ENCODE data around the gene NBEAL2.
"Not testable (repeated sequence)": the region's sequence is repeated elsewhere in the genome, so short reads cannot be mapped to it uniquely, and the experiment has no call there.

NBEAL2 gene

GRCh38 chr3:47034868-47035489 is 55.5 kb downstream of the NBEAL2 start:
- no peak for DNase-seq (ENCODE audit: insufficient read length, low spot score)
- FAIRE-seq = no peak
- TF ChIP-seq POLR2AphosphoS5 (IDR thresholded peaks at IDR 0.05; ENCODE audit: low read depth, low read length) = no peak
- TF ChIP-seq POLR2A (IDR thresholded peaks at IDR 0.05; ENCODE audit: low read depth, low read length) = no peak
- no peak for TF ChIP-seq POU2F2 (IDR thresholded peaks at IDR 0.05; ENCODE audit: low read depth, low read length)
- no peak for TF ChIP-seq TAF1 (IDR thresholded peaks at IDR 0.05; ENCODE audit: low read depth, low read length)
- TF ChIP-seq SPI1 (IDR thresholded peaks at IDR 0.05; ENCODE audit: low read depth, low read length) = no peak
- TF ChIP-seq PAX5 (IDR thresholded peaks at IDR 0.05; ENCODE audit: insufficient read depth, low read length, severe bottlenecking) = no peak

DNA sequence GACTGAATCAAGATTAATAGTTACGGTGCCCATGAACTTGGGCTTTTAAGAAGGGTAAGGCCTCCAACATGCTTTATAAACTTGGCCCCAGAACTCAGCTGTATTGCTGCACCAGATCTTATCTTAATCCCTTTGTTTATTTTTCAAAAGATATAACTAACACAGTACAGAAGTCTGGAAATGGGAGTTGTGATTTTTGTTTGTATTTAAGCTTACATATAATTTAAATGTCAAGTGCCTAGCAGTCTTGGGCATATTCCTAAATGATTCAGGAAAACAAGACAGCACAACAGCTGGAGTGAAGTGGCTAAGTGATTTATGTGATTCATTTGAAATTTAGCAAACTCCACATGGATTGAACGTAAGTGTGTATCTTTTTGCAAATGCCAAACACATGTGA is 56.2 kb downstream of the NBEAL2 start:
- no peak for TF ChIP-seq SPI1 (IDR thresholded peaks at IDR 0.05; ENCODE audit: low read depth, low read length)
- TF ChIP-seq POU2F2 (IDR thresholded peaks at IDR 0.05; ENCODE audit: low read depth, low read length) = no peak
- no peak for TF ChIP-seq PAX5 (IDR thresholded peaks at IDR 0.05; ENCODE audit: insufficient read depth, low read length, severe bottlenecking)
- no peak for TF ChIP-seq POLR2A (IDR thresholded peaks at IDR 0.05; ENCODE audit: low read depth, low read length)
- TF ChIP-seq POLR2AphosphoS5 (IDR thresholded peaks at IDR 0.05; ENCODE audit: low read depth, low read length) = no peak
- no peak for TF ChIP-seq TAF1 (IDR thresholded peaks at IDR 0.05; ENCODE audit: low read depth, low read length)
- no peak for FAIRE-seq
- DNase-seq (ENCODE audit: insufficient read length, low spot score) = no peak

- FAIRE-seq (no peak), DNase-seq (ENCODE audit: insufficient read length, low spot score) (no peak)
- TF ChIP-seq POLR2AphosphoS5 (IDR thresholded peaks at IDR 0.05; ENCODE audit: low read depth, low read length) (no peak), POU2F2 (IDR thresholded peaks at IDR 0.05; ENCODE audit: low read depth, low read length) (no peak), PAX5 (IDR thresholded peaks at IDR 0.05; ENCODE audit: insufficient read depth, low read length, severe bottlenecking) (no peak), SPI1 (IDR thresholded peaks at IDR 0.05; ENCODE audit: low read depth, low read length) (no peak), TAF1 (IDR thresholded peaks at IDR 0.05; ENCODE audit: low read depth, low read length) (no peak), POLR2A (IDR thresholded peaks at IDR 0.05; ENCODE audit: low read depth, low read length) (no peak)
Measured at GRCh38 chr3:47036145-47036544, 56.7 kb downstream of the NBEAL2 start.

GRCh38 chr3:47037302-47037701 is 57.8 kb downstream of the NBEAL2 start:
- FAIRE-seq; DNase-seq (ENCODE audit: insufficient read length, low spot score): not testable (repeated sequence)

DNA sequence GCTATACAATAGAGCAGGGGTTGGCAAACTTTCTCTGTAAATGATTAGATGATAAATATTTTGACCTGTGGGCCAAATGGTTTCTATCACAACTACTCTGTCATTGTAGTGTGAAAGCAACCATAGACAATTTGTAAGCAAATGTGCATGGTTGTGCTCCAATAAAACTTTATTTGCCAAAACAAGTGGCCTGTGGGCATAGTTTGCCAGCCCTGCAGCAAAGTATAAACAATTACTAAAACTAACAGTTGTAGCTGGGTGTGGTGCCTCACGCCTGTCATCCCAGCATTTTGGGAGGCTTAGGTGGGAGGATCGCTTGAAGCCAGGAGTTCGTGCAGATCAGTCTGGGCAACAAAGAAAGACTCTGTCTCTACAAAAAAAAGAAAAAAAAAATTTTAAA is 61.6 kb downstream of the NBEAL2 start:
- FAIRE-seq = no peak
- TF ChIP-seq POLR2A (IDR thresholded peaks at IDR 0.05; ENCODE audit: low read depth, low read length) (no peak), SPI1 (IDR thresholded peaks at IDR 0.05; ENCODE audit: low read depth, low read length) (no peak), TAF1 (IDR thresholded peaks at IDR 0.05; ENCODE audit: low read depth, low read length) (no peak), PAX5 (IDR thresholded peaks at IDR 0.05; ENCODE audit: insufficient read depth, low read length, severe bottlenecking) (no peak), POLR2AphosphoS5 (IDR thresholded peaks at IDR 0.05; ENCODE audit: low read depth, low read length) (no peak), POU2F2 (IDR thresholded peaks at IDR 0.05; ENCODE audit: low read depth, low read length) (no peak)
- DNase-seq (ENCODE audit: insufficient read length, low spot score) = no peak

DNA sequence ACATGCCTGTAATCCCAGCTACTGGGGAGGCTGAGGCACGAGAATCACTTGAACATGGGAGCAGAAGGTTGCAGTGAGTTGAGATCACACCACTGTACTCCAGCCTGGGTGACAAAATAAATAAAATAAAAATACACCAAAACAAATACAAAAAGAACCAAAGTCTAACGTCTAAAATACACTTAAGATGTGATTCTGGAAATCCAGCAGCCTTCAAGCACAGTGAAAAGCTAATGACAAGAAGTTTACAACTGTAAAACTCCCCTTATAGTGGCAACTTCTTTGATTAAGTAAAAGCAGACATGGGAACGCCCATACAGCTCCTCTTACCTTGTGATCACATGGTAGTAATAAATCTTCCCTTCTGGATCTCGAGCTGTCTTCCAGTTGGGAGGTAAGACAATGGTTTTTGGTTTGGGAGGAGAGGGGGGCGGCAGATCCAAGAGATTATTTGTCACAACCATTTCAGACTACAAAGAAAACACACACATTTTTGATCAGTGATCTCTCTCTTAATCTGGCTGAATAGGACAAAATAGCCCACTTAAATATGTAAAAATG is 62.8 kb downstream of the NBEAL2 start:
- FAIRE-seq = no peak
- TF ChIP-seq TAF1 (IDR thresholded peaks at IDR 0.05; ENCODE audit: low read depth, low read length) (no peak), PAX5 (IDR thresholded peaks at IDR 0.05; ENCODE audit: insufficient read depth, low read length, severe bottlenecking) (no peak), POU2F2 (IDR thresholded peaks at IDR 0.05; ENCODE audit: low read depth, low read length) (no peak), POLR2AphosphoS5 (IDR thresholded peaks at IDR 0.05; ENCODE audit: low read depth, low read length) (no peak)
- no peak for DNase-seq (ENCODE audit: insufficient read length, low spot score)

GRCh38 chr3:47047069-47047468 is 67.6 kb downstream of the NBEAL2 start:
- FAIRE-seq (no peak), DNase-seq (ENCODE audit: insufficient read length, low spot score) (no peak)
- no peak for TF ChIP-seq POLR2AphosphoS5 (IDR thresholded peaks at IDR 0.05; ENCODE audit: low read depth, low read length)
- TF ChIP-seq TAF1 (IDR thresholded peaks at IDR 0.05; ENCODE audit: low read depth, low read length) = no peak
- no peak for TF ChIP-seq PAX5 (IDR thresholded peaks at IDR 0.05; ENCODE audit: insufficient read depth, low read length, severe bottlenecking)
- no peak for TF ChIP-seq POLR2A (IDR thresholded peaks at IDR 0.05; ENCODE audit: low read depth, low read length)
- no peak for TF ChIP-seq SPI1 (IDR thresholded peaks at IDR 0.05; ENCODE audit: low read depth, low read length)
- no peak for TF ChIP-seq POU2F2 (IDR thresholded peaks at IDR 0.05; ENCODE audit: low read depth, low read length)

DNA sequence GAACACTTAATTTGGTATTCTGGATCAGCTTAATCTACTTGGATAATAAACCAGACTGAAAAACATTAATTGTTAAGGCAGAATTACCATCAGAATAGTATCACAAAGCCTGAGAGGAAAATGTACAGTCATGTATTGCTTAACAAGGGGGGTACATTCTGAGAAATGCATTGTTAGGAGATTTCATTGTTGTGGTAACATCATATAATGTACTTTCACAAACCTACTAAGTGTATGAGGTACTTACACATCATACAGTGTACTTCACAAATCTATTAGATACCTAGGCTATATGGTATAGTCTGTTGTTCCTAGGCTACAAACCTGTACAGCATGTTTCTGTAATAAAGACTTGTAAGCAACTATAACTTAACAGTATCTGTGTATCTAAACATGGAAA is 68.2 kb downstream of the NBEAL2 start:
- DNase-seq (ENCODE audit: insufficient read length, low spot score) (no peak), FAIRE-seq (peak; percentile 45)
- TF ChIP-seq SPI1 (IDR thresholded peaks at IDR 0.05; ENCODE audit: low read depth, low read length) (no peak), TAF1 (IDR thresholded peaks at IDR 0.05; ENCODE audit: low read depth, low read length) (no peak), POU2F2 (IDR thresholded peaks at IDR 0.05; ENCODE audit: low read depth, low read length) (no peak), POLR2AphosphoS5 (IDR thresholded peaks at IDR 0.05; ENCODE audit: low read depth, low read length) (no peak), PAX5 (IDR thresholded peaks at IDR 0.05; ENCODE audit: insufficient read depth, low read length, severe bottlenecking) (no peak), POLR2A (IDR thresholded peaks at IDR 0.05; ENCODE audit: low read depth, low read length) (no peak)

- no peak for DNase-seq (ENCODE audit: insufficient read length, low spot score)
- peak; percentile 74 for FAIRE-seq
- no peak for TF ChIP-seq POLR2A (IDR thresholded peaks at IDR 0.05; ENCODE audit: low read depth, low read length)
Measured at GRCh38 chr3:47054412-47054811, 74.9 kb downstream of the NBEAL2 start.

DNA sequence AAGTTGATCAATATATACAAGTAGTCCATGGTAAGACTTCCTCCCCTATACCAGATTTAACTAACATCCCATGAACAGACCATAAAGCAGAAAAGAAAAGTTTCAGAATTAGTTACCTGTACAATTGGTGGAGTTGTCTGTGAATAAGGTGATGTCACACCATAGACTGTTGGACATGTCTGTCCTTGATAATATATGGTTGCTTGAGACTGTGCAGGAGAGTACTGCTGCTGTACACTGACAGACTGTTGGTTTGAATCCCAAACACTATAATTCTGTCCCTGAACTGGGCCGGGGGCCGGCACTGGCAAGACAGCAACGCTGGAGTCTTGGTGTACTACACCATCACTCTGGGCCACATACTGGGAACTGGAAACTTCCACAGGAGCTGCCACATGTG is 77.2 kb downstream of the NBEAL2 start:
- TF ChIP-seq POU2F2 (IDR thresholded peaks at IDR 0.05; ENCODE audit: low read depth, low read length) (no peak), TAF1 (IDR thresholded peaks at IDR 0.05; ENCODE audit: low read depth, low read length) (no peak), POLR2A (IDR thresholded peaks at IDR 0.05; ENCODE audit: low read depth, low read length) (no peak), POLR2AphosphoS5 (IDR thresholded peaks at IDR 0.05; ENCODE audit: low read depth, low read length) (no peak), SPI1 (IDR thresholded peaks at IDR 0.05; ENCODE audit: low read depth, low read length) (no peak), PAX5 (IDR thresholded peaks at IDR 0.05; ENCODE audit: insufficient read depth, low read length, severe bottlenecking) (no peak)
- FAIRE-seq (no peak), DNase-seq (ENCODE audit: insufficient read length, low spot score) (no peak)
